KG1 (cell line): ENCODE measurements around the gene MRNIP.
"Not testable (repeated sequence)": the region's sequence is repeated elsewhere in the genome, so short reads cannot be mapped to it uniquely, and the experiment has no call there.

Experiments used
- DNase-seq: peaks from one replicate; lab custom pipeline; 2025; lab: John Stamatoyannopoulos, UW

The MRNIP gene

GRCh38 chr5:179792612-179793467 lies 65.8 kb downstream of the MRNIP start:
- DNase-seq, result no peak

DNA sequence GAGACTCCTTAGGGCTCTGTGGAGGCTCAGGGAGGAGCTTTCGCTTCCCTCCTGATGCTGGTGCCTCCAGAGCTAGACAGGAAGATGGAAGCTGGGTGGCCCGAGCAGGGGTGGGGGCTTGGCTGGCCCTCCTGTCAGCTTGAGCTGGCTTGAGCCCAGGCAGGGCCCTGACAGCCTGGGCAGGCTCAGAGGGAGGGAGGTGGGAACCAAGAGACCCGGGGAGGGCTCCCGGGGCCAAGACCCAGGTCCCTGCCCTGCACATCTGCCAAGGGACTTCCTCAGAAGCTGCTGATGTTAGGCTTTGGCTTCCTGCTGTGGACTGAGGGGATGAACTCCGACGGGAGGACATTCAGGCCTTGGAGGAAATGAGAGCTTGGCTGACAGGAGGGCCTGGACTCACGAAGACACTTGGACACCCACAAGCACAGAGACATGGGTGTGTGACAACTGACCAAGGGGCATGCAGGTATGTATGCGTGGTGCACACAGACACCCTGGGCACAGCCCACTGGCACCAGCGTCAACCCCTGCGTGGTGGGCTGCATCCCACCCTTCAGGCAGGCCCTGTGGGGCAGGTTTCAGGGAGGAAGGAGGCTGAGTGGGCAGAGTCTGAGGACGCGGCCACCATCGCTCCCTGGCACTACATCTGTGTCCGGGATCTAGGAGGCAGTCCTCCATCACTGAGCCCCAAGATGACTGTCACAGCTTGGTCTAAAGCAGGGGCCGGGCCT lies 66.6 kb downstream of the MRNIP start:
- no peak for DNase-seq

DNA sequence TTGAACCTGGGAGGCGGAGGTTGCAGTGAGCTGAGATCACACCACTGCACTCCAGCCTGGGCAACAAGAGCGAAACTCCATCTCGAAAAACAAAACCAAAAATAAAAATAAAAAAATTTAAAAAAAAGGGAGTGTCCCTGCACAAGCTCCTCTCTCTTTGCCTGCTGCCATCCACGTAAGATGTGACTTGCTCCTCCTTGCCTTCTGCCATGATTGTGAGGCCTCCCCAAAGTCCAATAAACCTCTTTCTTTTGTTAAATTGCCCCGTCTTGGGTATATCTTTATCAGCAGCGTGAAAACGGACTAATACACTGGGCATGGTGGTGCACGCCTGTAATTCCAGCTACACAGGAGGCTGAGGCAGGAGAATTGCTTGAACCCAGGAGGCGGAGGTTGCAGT lies 69.3 kb downstream of the MRNIP start:
- DNase-seq, result not testable (repeated sequence)

DNA sequence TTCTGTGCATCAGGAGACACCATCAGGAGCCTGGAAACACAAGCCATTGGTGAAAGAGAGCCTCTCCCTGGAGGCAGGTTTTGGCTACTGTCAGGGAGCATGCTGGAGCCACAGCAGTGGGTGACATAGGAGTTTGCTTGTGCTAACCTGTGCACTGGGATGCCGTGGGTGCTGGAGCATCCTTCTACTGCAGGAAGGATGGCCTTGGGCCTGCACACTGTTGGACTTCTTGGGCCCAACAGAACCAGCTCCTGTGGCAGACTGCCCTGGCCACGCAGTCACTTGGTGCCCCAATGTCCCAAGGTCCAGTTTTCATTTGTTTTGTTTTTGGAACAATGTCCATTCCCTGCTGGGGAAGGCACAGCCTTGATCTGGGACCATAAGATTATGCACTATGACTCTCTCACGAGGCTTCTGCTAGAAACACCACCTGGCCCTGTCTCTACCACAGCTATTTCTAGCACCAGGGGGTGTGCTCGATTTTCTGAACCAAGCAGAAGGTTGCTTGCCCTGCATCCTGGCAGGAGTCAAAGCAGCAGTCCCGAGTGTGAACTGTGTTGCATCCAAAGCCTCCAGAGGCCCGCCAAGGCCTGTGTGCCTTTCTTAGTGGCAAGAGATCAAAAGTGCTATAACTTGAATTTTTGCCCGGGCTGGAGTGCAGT lies 70.3 kb downstream of the MRNIP start:
- DNase-seq, result no peak
